Gastroesophageal sphincter (tissue), 4 donors: ENCODE measurements around the gene NRXN3. TPM values are rescaled to one million over a fixed set of nuclear protein-coding genes. Genes with fewer than 3 reads are reported as not detected.

Source experiments
- ATAC-seq: fragments of 150-250 bp; one replicate; pipeline ENCODE4 v1.9.1; 2016; ENCODE audit warnings: mild to moderate bottlenecking, moderate library complexity
- H3K27ac ChIP-seq, 4 donors: fragments of 200-600 bp; sonication (generic) in 3 of 4; 1 replicate in 3 of 4; 2 replicates in 1 of 4; pipeline ENCODE4 v1.5.1; 2016 to 2019
- H3K27me3 ChIP-seq: fragments of 200-600 bp; sonication (generic); one replicate; pipeline ENCODE4 v1.5.1; 2019
- H3K36me3 ChIP-seq, 2 donors: fragments of 200-600 bp; sonication (generic); one replicate each; pipeline ENCODE4 v1.5.1; 2019; ENCODE audit warnings: control low read depth in 1 of 2
- H3K4me1 ChIP-seq, 3 donors: fragments of 200-600 bp; sonication (generic); 1 replicate in 2 of 3; 2 replicates in 1 of 3; pipeline ENCODE4 v1.5.1; 2016 to 2019; ENCODE audit warnings: control low read depth in 2 of 3
- H3K4me3 ChIP-seq, 2 donors: fragments of 200-600 bp; sonication (generic); one replicate each; pipeline ENCODE4 v1.5.1; 2019; ENCODE audit warnings: mild to moderate bottlenecking in 1 of 2, moderate library complexity in 1 of 2
- H3K9me3 ChIP-seq, 3 donors: fragments of 200-600 bp; sonication (generic); one replicate each; pipeline ENCODE4 v1.5.1; 2017 to 2019; ENCODE audit warnings: control low read depth in 2 of 3
- CTCF ChIP-seq, 4 experiments: fragments of 200-600 bp in 2 of 4; fragments of 450-650 bp in 2 of 4; sonication (generic) in 1 of 4; IDR thresholded peaks; one replicate each; pipeline ENCODE4 v1.5.1; 2017 to 2019; ENCODE audit warnings: antibody characterized with exemption in 4 of 4, mild to moderate bottlenecking in 2 of 4, moderate library complexity in 2 of 4
- EP300 ChIP-seq: sonication (generic); formaldehyde crosslinking; IDR thresholded peaks from one replicate; pipeline ENCODE4 v1.6.1; 2017; ENCODE audit warnings: antibody characterized with exemption, mild to moderate bottlenecking
- POLR2A ChIP-seq, 2 donors: fragments of 450-650 bp; IDR thresholded peaks; one replicate each; pipeline ENCODE4 v1.6.1; 2017; ENCODE audit warnings: antibody characterized with exemption in 2 of 2, mild to moderate bottlenecking in 2 of 2, moderate library complexity in 1 of 2
- POLR2AphosphoS5 ChIP-seq: sonication (generic); formaldehyde crosslinking; IDR thresholded peaks from one replicate; pipeline ENCODE4 v1.6.1; 2017; ENCODE audit warnings: antibody characterized with exemption
- WGBS, 2 donors: methylation state at CpG; one replicate each; pipeline ENCODE4 v1.1.5; 2018; ENCODE audit warnings: low coverage in 1 of 2; 5-methylcytosine and 5-hydroxymethylcytosine counted together
- total RNA-seq, 4 donors: library from RNA; depleted of rRNA; stranded (reverse); fragments of >200 nt; gene quantifications; one replicate each; pipeline ENCODE4 v1.1.0, GENCODE V29; 2016

Gene NRXN3
- total RNA-seq, 4 donors from 2014 or later = 74.2 to 192 (median 98.2) TPM

- ATAC-seq = no peak
- TF ChIP-seq POLR2A (IDR thresholded peaks at IDR 0.05) = no peak
- no peak for TF ChIP-seq CTCF (IDR thresholded peaks at IDR 0.05)
- TF ChIP-seq EP300 = no peak
- TF ChIP-seq POLR2AphosphoS5 = no peak
- Histone ChIP-seq H3K36me3 (no peaks in the 10 kb centered on the region), H3K4me1 (no peaks in the 10 kb centered on the region), H3K9me3 (no peaks in the 10 kb centered on the region), H3K27me3 (no peaks in the 10 kb centered on the region), H3K4me3 (no peak overlapping the region), H3K27ac (no peak overlapping the region)
- WGBS, 2 donors = 67 to 78% methylated on average over 1 to 3 of the region's 3 CpGs
These were observed 1055.6 kb downstream of the NRXN3 start for GRCh38 chr14:79225815-79226214.

GRCh38 chr14:79229383-79229909 lies 1059.3 kb downstream of the NRXN3 start:
- Histone ChIP-seq H3K36me3 (no peaks in the 10 kb centered on the region), H3K27ac (no peak overlapping the region), H3K4me1 (no peaks in the 10 kb centered on the region), H3K4me3 (no peak overlapping the region), H3K27me3 (no peaks in the 10 kb centered on the region), H3K9me3 (no peaks in the 10 kb centered on the region)
- TF ChIP-seq POLR2A (IDR thresholded peaks at IDR 0.05) (no peak), CTCF (IDR thresholded peaks at IDR 0.05) (no peak), EP300 (no peak), POLR2AphosphoS5 (no peak)
- WGBS, 2 donors = 27 to 28% methylated on average over 7 to 8 of the region's 8 CpGs
- no peak for ATAC-seq

DNA sequence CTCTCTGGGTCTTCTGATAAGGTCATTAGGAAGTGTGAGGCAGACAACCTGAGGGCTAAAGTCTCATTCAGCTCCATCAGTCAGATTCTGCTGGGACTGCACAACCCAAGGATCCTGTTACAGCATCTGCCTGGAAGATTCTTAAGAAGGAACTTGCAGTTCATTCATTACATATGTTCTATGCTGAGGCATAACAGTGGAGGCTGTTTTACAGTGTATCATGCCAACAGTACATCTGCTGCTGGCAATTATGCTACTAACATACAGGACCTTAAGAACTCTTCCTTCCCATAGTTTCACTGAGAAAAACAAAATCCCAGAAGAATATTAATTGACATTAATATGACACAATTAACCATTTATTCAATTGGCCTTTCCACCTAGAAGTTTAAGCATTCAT lies 1072.5 kb downstream of the NRXN3 start:
- Histone ChIP-seq H3K4me3 (no peak overlapping the region), H3K36me3 (no peaks in the 10 kb centered on the region), H3K4me1 (no peaks in the 10 kb centered on the region), H3K27me3 (no peaks in the 10 kb centered on the region), H3K27ac (no peak overlapping the region), H3K9me3 (no peaks in the 10 kb centered on the region)
- TF ChIP-seq CTCF (IDR thresholded peaks at IDR 0.05) = no peak
- no peak for TF ChIP-seq POLR2A (IDR thresholded peaks at IDR 0.05)
- no peak for TF ChIP-seq POLR2AphosphoS5
- no peak for ATAC-seq

DNA sequence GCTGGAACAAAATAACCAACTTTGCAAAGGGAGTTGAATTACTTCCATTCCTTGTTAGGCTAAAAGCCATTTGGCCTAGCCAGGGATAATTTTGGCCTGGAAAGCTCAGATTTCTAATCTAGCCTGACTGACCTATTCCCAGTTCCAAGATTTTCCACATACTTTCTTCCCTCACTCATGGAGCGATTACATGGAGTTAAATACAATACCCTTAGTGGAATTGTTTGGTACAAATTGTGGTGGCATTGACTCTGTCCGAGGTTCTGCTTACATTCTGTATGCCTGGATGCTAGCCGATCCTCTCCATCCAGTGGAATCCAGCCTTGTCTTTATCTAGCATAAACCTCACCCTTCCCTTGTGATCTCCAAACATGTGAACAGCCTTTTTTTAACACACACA lies 1076.0 kb downstream of the NRXN3 start:
- H3K27ac ChIP-seq = no peak overlapping the region
- no peak overlapping the region for H3K4me3 ChIP-seq
- no peaks in the 10 kb centered on the region for H3K27me3 ChIP-seq
- no peak for ATAC-seq
- WGBS, 2 donors = 49% methylated on average over 3 of the region's 3 CpGs; no CpG with 5 or more reads in 1 of the 2 donors
- no peaks in the 10 kb centered on the region for H3K9me3 ChIP-seq
- TF ChIP-seq POLR2AphosphoS5 (no peak), CTCF (IDR thresholded peaks at IDR 0.05) (no peak)
- H3K4me1 ChIP-seq = no peaks in the 10 kb centered on the region
- H3K36me3 ChIP-seq = no peaks in the 10 kb centered on the region

DNA sequence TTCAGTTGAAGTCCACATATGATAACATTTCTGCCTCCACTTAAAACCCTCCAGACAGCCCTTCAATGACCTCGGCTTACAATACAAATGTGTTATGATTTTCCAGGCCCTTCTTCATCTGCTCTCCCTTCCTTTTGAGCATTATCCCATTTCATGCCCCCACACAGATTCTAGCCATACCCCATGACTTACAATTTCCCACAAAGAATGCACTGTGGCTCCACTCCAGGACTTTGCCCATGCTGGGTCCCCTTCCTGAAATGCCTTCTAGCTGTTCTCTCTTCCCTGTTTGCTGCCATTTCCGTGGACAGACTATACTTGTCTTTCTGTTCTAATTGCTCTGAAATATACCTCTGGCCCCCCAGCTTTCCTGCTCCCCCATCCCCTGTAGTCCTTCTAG lies 1078.0 kb downstream of the NRXN3 start:
- TF ChIP-seq POLR2AphosphoS5 (no peak), POLR2A (IDR thresholded peaks at IDR 0.05) (no peak), EP300 (no peak), CTCF (IDR thresholded peaks at IDR 0.05) (no peak)
- H3K9me3 ChIP-seq = no peaks in the 10 kb centered on the region
- H3K27ac ChIP-seq = no peak overlapping the region
- no peaks in the 10 kb centered on the region for H3K36me3 ChIP-seq
- no peak overlapping the region for H3K4me3 ChIP-seq
- 82 to 86% methylated on average over 2 of the region's 2 CpGs for WGBS, 2 donors
- no peaks in the 10 kb centered on the region for H3K27me3 ChIP-seq
- no peaks in the 10 kb centered on the region for H3K4me1 ChIP-seq
- no peak for ATAC-seq
